ENCODE results near the gene NLRP6. TPM values are rescaled to one million over a fixed set of nuclear protein-coding genes. Genes with fewer than 3 reads are reported as not detected.

NLRP6 gene
- total and polyA plus RNA-seq, 2 experiments from 2014 or later, result not detected

- Histone ChIP-seq H3K27ac (no peak overlapping the region), H3K4me1 (ENCODE audit: low read depth) (peaks cover 5% of the 10 kb centered on the region), H3K4me3 (no peak overlapping the region), H3K9me3 (ENCODE audit: low read depth) (no peaks in the 10 kb centered on the region), H3K27me3 (no peaks in the 10 kb centered on the region), H3K36me3 (peaks cover 8% of the 10 kb centered on the region)
- TF ChIP-seq, protein P1, sequence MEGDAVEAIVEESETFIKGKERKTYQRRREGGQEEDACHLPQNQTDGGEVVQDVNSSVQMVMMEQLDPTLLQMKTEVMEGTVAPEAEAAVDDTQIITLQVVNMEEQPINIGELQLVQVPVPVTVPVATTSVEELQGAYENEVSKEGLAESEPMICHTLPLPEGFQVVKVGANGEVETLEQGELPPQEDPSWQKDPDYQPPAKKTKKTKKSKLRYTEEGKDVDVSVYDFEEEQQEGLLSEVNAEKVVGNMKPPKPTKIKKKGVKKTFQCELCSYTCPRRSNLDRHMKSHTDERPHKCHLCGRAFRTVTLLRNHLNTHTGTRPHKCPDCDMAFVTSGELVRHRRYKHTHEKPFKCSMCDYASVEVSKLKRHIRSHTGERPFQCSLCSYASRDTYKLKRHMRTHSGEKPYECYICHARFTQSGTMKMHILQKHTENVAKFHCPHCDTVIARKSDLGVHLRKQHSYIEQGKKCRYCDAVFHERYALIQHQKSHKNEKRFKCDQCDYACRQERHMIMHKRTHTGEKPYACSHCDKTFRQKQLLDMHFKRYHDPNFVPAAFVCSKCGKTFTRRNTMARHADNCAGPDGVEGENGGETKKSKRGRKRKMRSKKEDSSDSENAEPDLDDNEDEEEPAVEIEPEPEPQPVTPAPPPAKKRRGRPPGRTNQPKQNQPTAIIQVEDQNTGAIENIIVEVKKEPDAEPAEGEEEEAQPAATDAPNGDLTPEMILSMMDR (IDR thresholded peaks at IDR 0.05; ENCODE audit: low read depth, low read length), result no peak
- DNase-seq (ENCODE audit: low read depth in 1 of 2, low spot score in 1 of 2), result no peak
These were observed 21.1 kb upstream of the NLRP6 start for GRCh38 chr11:256952-257737.

GRCh38 chr11:257766-258493 lies 20.3 kb upstream of the NLRP6 start:
- Histone ChIP-seq H3K36me3 (peaks cover 2% of the 10 kb centered on the region), H3K27me3 (no peaks in the 10 kb centered on the region), H3K4me1 (ENCODE audit: low read depth) (peaks cover 5% of the 10 kb centered on the region), H3K4me3 (no peak overlapping the region), H3K27ac (no peak overlapping the region), H3K9me3 (ENCODE audit: low read depth) (no peaks in the 10 kb centered on the region)
- no peak for DNase-seq (ENCODE audit: low read depth in 1 of 2, low spot score in 1 of 2)
- TF ChIP-seq, protein P1 (IDR thresholded peaks at IDR 0.05; ENCODE audit: low read depth, low read length), result peak; percentile 16

GRCh38 chr11:259413-259812 lies 18.8 kb upstream of the NLRP6 start:
- H3K4me1 ChIP-seq (ENCODE audit: low read depth), result peaks cover 5% of the 10 kb centered on the region
- DNase-seq (ENCODE audit: low read depth in 1 of 2, low spot score in 1 of 2), result no peak
- H3K27ac ChIP-seq, result no peak overlapping the region
- no peak overlapping the region for H3K4me3 ChIP-seq
- H3K27me3 ChIP-seq, result no peaks in the 10 kb centered on the region
- no peaks in the 10 kb centered on the region for H3K36me3 ChIP-seq
- TF ChIP-seq, protein P1 (IDR thresholded peaks at IDR 0.05; ENCODE audit: low read depth, low read length), result no peak
- H3K9me3 ChIP-seq (ENCODE audit: low read depth), result no peaks in the 10 kb centered on the region

DNA sequence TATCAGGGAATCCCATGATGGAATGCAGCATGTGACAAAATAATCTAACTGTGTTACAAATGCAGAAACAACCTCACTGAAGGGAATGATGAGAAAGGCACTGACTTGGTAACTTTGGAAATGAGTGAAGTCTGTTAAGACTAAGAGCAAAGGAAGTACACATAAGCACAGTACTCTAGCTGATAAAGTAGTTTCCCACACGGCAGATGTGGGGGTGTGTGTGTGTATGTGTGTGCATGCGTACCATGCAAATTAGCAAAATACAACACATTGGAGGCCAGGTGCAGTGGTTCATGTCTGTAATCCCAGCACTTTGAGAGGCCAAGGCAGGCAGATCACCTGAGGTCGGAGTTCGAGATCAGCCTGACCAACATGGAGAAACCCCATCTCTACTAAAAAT lies 16.6 kb upstream of the NLRP6 start:
- DNase-seq (ENCODE audit: low read depth in 1 of 2, low spot score in 1 of 2), result no peak
- TF ChIP-seq, protein P1 (IDR thresholded peaks at IDR 0.05; ENCODE audit: low read depth, low read length), result no peak
- H3K9me3 ChIP-seq (ENCODE audit: low read depth), result no peaks in the 10 kb centered on the region
- no peaks in the 10 kb centered on the region for H3K27me3 ChIP-seq
- H3K36me3 ChIP-seq, result no peaks in the 10 kb centered on the region
- no peak overlapping the region for H3K27ac ChIP-seq
- no peak overlapping the region for H3K4me3 ChIP-seq
- H3K4me1 ChIP-seq (ENCODE audit: low read depth), result peaks cover 5% of the 10 kb centered on the region

GRCh38 chr11:266676-267439 lies 11.3 kb upstream of the NLRP6 start:
- Histone ChIP-seq H3K4me3 (no peak overlapping the region), H3K27ac (no peak overlapping the region), H3K27me3 (peaks cover 5% of the 10 kb centered on the region), H3K9me3 (ENCODE audit: low read depth) (no peaks in the 10 kb centered on the region), H3K4me1 (ENCODE audit: low read depth) (no peaks in the 10 kb centered on the region), H3K36me3 (no peaks in the 10 kb centered on the region)
- no peak for DNase-seq (ENCODE audit: low read depth in 1 of 2, low spot score in 1 of 2)
- TF ChIP-seq, protein P1 (IDR thresholded peaks at IDR 0.05; ENCODE audit: low read depth, low read length), result no peak

Data from cardiac muscle cell (in vitro differentiated cells and primary cell).